Psoas muscle (tissue), 8 donors: ENCODE measurements around the gene SMS. TPM values are rescaled to one million over a fixed set of nuclear protein-coding genes. Genes with fewer than 3 reads are reported as not detected.

Source experiments
- ATAC-seq, 4 donors: fragments of 200-7000 bp; cut with Tn5 transposase; one replicate each; pipeline ENCODE4 v1.9.1; 2020; ENCODE audit warnings: moderate library complexity in 3 of 4, mild to moderate bottlenecking in 2 of 4
- DNase-seq, 2 donors: peaks; one replicate each; pipeline ENCODE4 v3.0.0-alpha.2; 2020
- H3K27ac ChIP-seq: fragments of 200-600 bp; one replicate; pipeline ENCODE4 v1.8.0; 2022
- H3K27me3 ChIP-seq, 3 donors: fragments of 200-600 bp in 1 of 3; one replicate each; pipeline versions ENCODE4 v1.6.1 to v1.8.0; 2013 to 2022; ENCODE audit warnings: low read length in 2 of 3, mild to moderate bottlenecking in 2 of 3, moderate library complexity in 1 of 3; ENCODE audit not compliant: insufficient read depth in 3 of 3
- H3K36me3 ChIP-seq, 2 donors: fragments of 200-600 bp in 1 of 2; one replicate each; pipeline versions ENCODE4 v1.6.1 to v1.8.0; 2013 to 2022; ENCODE audit warnings: low read depth in 1 of 2, mild to moderate bottlenecking in 1 of 2, moderate library complexity in 1 of 2; ENCODE audit not compliant: insufficient read depth in 1 of 2
- H3K4me1 ChIP-seq: fragments of 200-600 bp; one replicate; pipeline ENCODE4 v1.8.0; 2022
- H3K4me3 ChIP-seq: fragments of 200-600 bp; one replicate; pipeline ENCODE4 v1.8.0; 2022; ENCODE audit warnings: mild to moderate bottlenecking
- H3K9me3 ChIP-seq: fragments of 200-600 bp; one replicate; pipeline ENCODE4 v1.8.0; 2022
- WGBS, 3 donors: extraction: QIAGEN DNeasy Blood & Tissue Kit; methylation state at CpG; one replicate each; pipeline versions ENCODE4 v1.1.6 to v1.1.7; 2013; 5-methylcytosine and 5-hydroxymethylcytosine counted together
- intact Hi-C, 2 donors: fragments of 100-400 bp; cut with DNase I; formaldehyde crosslinking; loops; one replicate each; pipeline versions ENCODE4 v1.11.0 to v1.14.2; 2022
- polyA plus RNA-seq, 3 donors: library from polyadenylated mRNA; stranded (reverse); fragments of 200-250 nt; gene quantifications; one replicate each; pipeline ENCODE4 v1.2.3, GENCODE V29; 2013
- total RNA-seq, 4 donors: library from RNA; stranded (reverse); fragmentation: NEBNext Ultra II Directional in 2 of 4; extraction: Animal tissue kit (Norgen Biotek cat#: 25700) in 2 of 4; gene quantifications; one replicate each; pipeline versions ENCODE4 v1.2.1 to v1.2.4, GENCODE V29; 2021 to 2023
- TF ChIP-seq, protein P1 (sequence below): fragments of 200-600 bp; IDR thresholded peaks from one replicate; pipeline ENCODE4 v1.8.0; 2022; ENCODE audit warnings: antibody characterized with exemption
- donor health status: healthy with polysubstance abuse.
- donor health status: DM: no; HTN: no; CAD: no; lungs with moderate emphysema.
- donor health status: Bipolar disorder and iron deficiency.
- donor health status: healthy.
- donor health status: DM: yes; HTN: yes; CAD: no.
- donor health status: DM: no; HTN: no; CAD: no.
- donor health status: DM: no; HTN: no; CAD: no.
- donor health status: DM: yes; HTN: yes; CAD: no.

SMS gene
- total and polyA plus RNA-seq, 7 donors, result 18.6 to 52.9 (median 41.3) TPM

DNA sequence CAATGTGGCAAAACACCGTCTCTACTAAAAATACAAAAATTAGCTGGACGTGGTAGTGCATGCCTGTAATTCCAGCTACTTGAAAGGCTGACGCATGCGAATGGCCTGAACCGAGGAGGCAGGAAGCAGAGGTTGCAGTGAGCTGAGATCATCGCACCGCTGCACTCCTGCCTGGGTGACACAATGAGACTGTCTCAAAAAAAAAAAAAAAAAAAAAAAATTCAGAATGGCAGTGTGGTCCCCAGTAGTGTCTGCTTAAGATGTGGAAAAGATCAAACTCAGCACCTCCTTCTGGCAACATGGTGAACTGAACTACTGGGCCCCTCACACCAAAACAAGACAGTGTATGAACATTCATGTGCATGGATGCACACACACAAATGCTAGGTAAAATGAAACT lies 32.2 kb downstream of the SMS start:
- 75 to 81% (median 76%) methylated on average over 6 to 7 of the region's 7 CpGs for WGBS, 3 donors
- DNase-seq (no peak), ATAC-seq (no peak)
- TF ChIP-seq, protein P1, sequence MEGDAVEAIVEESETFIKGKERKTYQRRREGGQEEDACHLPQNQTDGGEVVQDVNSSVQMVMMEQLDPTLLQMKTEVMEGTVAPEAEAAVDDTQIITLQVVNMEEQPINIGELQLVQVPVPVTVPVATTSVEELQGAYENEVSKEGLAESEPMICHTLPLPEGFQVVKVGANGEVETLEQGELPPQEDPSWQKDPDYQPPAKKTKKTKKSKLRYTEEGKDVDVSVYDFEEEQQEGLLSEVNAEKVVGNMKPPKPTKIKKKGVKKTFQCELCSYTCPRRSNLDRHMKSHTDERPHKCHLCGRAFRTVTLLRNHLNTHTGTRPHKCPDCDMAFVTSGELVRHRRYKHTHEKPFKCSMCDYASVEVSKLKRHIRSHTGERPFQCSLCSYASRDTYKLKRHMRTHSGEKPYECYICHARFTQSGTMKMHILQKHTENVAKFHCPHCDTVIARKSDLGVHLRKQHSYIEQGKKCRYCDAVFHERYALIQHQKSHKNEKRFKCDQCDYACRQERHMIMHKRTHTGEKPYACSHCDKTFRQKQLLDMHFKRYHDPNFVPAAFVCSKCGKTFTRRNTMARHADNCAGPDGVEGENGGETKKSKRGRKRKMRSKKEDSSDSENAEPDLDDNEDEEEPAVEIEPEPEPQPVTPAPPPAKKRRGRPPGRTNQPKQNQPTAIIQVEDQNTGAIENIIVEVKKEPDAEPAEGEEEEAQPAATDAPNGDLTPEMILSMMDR, result no peak
- H3K27me3 ChIP-seq, result no peaks in the 10 kb centered on the region
- no peak overlapping the region for H3K27ac ChIP-seq
- H3K4me1 ChIP-seq, result no peaks in the 10 kb centered on the region
- H3K9me3 ChIP-seq, result no peaks in the 10 kb centered on the region
- H3K4me3 ChIP-seq, result no peak overlapping the region
- peaks cover 0 to 31% of the 10 kb centered on the region in 2 donors for H3K36me3 ChIP-seq
- intact Hi-C loops, result no loop called here

DNA sequence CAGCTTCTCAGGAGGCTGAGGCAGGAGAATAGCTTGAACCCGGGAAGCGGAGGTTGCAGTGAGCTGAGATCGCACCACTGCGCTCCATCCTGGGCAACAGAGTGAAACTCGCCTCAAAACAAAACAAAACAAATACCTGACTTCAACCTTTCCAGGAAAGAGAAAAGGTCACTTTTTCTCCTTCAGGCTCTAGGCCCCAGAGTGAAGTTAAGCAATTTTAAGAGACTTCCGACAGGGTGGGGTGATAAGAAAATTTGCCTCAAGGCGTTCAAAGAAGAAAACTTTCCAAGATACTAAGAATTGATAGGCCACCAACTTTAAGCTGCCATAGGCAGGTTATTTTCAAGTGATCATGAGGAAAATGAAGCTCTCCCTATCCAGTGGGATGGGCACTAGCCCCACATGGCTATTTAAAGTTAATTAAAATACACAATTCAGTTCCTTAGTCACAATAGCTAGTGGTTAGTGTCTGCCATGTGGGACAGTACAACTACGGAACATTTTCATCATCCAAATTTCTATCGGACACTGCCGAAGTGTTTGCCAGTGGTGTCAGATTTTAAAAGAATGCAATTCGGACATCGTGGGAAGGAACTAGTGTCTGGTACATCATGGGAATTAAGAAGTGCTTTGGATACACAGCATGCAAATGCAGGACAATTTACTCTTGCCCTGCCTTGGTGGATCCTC lies 33.0 kb downstream of the SMS start:
- no peak for ATAC-seq
- no peak for DNase-seq
- Histone ChIP-seq H3K27ac (no peak overlapping the region), H3K9me3 (no peaks in the 10 kb centered on the region), H3K36me3 (peaks cover 0 to 38% of the 10 kb centered on the region in 2 donors), H3K27me3 (no peaks in the 10 kb centered on the region), H3K4me3 (no peak overlapping the region), H3K4me1 (no peaks in the 10 kb centered on the region)
- TF ChIP-seq, protein P1, result no peak
- intact Hi-C loops, result no loop called here
- 69 to 86% (median 75%) methylated on average over 12 of the region's 12 CpGs for WGBS, 3 donors

DNA sequence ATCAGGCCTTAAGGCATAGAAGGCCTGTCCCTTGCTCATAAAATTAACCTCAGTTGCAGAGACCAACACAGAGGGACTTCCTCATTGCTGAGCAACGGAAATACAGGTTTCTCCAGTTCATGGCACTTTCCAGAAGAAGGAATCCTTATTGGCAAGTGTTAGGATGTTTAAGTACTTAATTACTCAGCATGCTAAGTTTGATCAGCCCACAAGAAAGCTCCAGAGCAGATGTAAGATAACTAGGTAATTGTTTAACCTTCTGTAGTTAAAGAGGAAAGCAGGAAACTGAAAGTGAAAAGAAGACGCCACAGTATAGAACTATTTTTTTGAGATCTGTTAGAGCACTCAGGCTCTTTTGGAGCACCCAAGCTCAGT lies 33.5 kb downstream of the SMS start:
- WGBS, 3 donors, result 58 to 81% (median 66%) methylated on average over 2 of the region's 2 CpGs
- Histone ChIP-seq H3K4me1 (no peaks in the 10 kb centered on the region), H3K4me3 (no peak overlapping the region), H3K36me3 (peaks cover 0 to 40% of the 10 kb centered on the region in 2 donors), H3K27me3 (no peaks in the 10 kb centered on the region), H3K9me3 (no peaks in the 10 kb centered on the region), H3K27ac (no peak overlapping the region)
- ATAC-seq (no peak), DNase-seq (no peak)
- TF ChIP-seq, protein P1, result no peak
- intact Hi-C loops, result no loop called here

DNA sequence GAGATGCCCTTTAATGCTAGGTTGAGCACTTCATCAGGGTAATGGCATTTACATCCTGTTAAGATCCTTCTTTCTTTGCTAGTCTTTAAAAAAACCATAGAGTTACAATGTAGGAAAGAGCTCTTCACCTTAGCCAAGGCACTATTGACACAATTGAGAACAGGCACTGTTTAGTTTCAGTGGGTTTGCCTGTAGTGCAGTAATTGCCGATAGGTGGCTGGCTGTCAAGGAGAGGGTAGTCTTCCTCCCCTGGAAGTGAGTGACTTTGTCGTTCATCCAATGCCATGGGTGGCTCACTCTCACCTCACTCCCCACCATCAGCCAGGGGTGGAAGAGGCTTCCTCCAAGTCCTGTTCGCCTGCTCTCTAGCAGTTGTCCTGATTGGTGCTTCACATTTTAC lies 34.7 kb downstream of the SMS start:
- H3K27me3 ChIP-seq, result no peaks in the 10 kb centered on the region
- intact Hi-C loops, result no loop called here
- no peak overlapping the region for H3K4me3 ChIP-seq
- DNase-seq, result no peak
- no peaks in the 10 kb centered on the region for H3K4me1 ChIP-seq
- no peak overlapping the region for H3K27ac ChIP-seq
- TF ChIP-seq, protein P1, result no peak
- no peaks in the 10 kb centered on the region for H3K9me3 ChIP-seq
- 82 to 92% (median 84%) methylated on average over 3 of the region's 3 CpGs for WGBS, 3 donors
- H3K36me3 ChIP-seq, result peaks cover 0 to 43% of the 10 kb centered on the region in 2 donors
- ATAC-seq, result no peak

DNA sequence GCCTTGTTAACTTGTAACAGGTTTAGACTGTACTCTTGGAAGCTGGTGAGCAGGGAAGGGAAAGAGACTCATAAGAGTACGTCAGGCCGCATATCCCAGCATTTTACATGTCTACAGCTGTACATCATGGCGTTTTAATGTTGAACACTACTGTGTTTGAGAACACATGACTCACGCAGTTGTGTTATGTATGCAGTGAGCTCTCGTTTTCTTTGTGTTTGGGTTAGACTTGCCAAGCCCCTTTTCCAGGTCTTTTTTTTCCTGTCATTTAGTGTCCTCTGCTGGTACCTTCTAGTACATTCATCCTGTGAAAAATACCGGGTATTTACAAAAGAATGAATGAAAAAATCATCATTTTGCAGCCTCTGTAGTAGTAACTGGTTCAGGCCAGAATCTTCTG lies 35.3 kb downstream of the SMS start:
- 52 to 57% (median 55%) methylated on average over 6 of the region's 6 CpGs for WGBS, 3 donors
- intact Hi-C loops, result no loop called here

More for the DNA sequence above, 35.3 kb downstream of the SMS start:
- ATAC-seq, result no peak
- no peak overlapping the region for H3K27ac ChIP-seq
- no peak for DNase-seq
- no peaks in the 10 kb centered on the region for H3K9me3 ChIP-seq
- peaks cover 0 to 43% of the 10 kb centered on the region in 2 donors for H3K36me3 ChIP-seq
- TF ChIP-seq, protein P1, result peak; percentile 21
- H3K27me3 ChIP-seq, result no peaks in the 10 kb centered on the region
- H3K4me3 ChIP-seq, result no peak overlapping the region
- H3K4me1 ChIP-seq, result no peaks in the 10 kb centered on the region
